Measurements from ENCODE around the gene COLEC11. TPM values are rescaled to one million over a fixed set of nuclear protein-coding genes. Genes with fewer than 3 reads are reported as not detected.

Gene COLEC11
- total and polyA plus RNA-seq, 9 of the 15 experiments (the other 6 are each of a cell fraction or from before 2014, with no cell fraction given) = 0.32 to 4.3 (median 1.8) TPM

GRCh38 chr2:3604991-3605961 lies 10.4 kb downstream of the COLEC11 start (continued):
- TF ChIP-seq ZNF639 (CRISPR knock-in tag; conservative IDR thresholded peaks at IDR 0.05 in 1 of 2, IDR thresholded peaks at IDR 0.05 in 1 of 2) = peak in 1 of 2 experiments; percentile 54; a peak in 2 of 4 replicates
- TF ChIP-seq SRSF9 (IDR thresholded peaks at IDR 0.05; ENCODE audit: borderline replicate concordance, low read depth, low read length) = no peak
- TF ChIP-seq SMARCA5 (IDR thresholded peaks at IDR 0.05) = no peak
- TF ChIP-seq PHF20 (IDR thresholded peaks at IDR 0.05; ENCODE audit: partially characterized antibody) = peak; percentile 78
- TF ChIP-seq HEY1 (CRISPR knock-in tag; IDR thresholded peaks at IDR 0.05; ENCODE audit: borderline replicate concordance) = no peak
- TF ChIP-seq FOSL1 (tag; conservative IDR thresholded peaks at IDR 0.05) = 0 out of 2 replicates have a peak, but pooled peaks have one; percentile 19
- no peak for TF ChIP-seq NFE2 (IDR thresholded peaks at IDR 0.05; ENCODE audit: low read depth)
- no peak for TF ChIP-seq NEUROD1 (IDR thresholded peaks at IDR 0.05; ENCODE audit: borderline replicate concordance, low read depth, low read length, partially characterized antibody)
- TF ChIP-seq CREM (IDR thresholded peaks at IDR 0.05; ENCODE audit: low read depth) = no peak
- no peak for TF ChIP-seq NCOA6 (IDR thresholded peaks at IDR 0.05)
- TF ChIP-seq SMAD1 (IDR thresholded peaks at IDR 0.05; ENCODE audit: low read depth, low read length, partially characterized antibody) = no peak
- peak; percentile 47 for TF ChIP-seq POLR2G (IDR thresholded peaks at IDR 0.05; ENCODE audit: low read depth, low read length)
- TF ChIP-seq, protein P1, sequence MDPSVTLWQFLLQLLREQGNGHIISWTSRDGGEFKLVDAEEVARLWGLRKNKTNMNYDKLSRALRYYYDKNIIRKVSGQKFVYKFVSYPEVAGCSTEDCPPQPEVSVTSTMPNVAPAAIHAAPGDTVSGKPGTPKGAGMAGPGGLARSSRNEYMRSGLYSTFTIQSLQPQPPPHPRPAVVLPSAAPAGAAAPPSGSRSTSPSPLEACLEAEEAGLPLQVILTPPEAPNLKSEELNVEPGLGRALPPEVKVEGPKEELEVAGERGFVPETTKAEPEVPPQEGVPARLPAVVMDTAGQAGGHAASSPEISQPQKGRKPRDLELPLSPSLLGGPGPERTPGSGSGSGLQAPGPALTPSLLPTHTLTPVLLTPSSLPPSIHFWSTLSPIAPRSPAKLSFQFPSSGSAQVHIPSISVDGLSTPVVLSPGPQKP (CRISPR knock-in tag; IDR thresholded peaks at IDR 0.05) = no peak
- TF ChIP-seq FOXM1 (IDR thresholded peaks at IDR 0.05; ENCODE audit: low read depth) = no peak
- TF ChIP-seq FOXM1 (CRISPR knock-in tag; IDR thresholded peaks at IDR 0.05; ENCODE audit: low read depth) = no peak
- TF ChIP-seq MTA2 (IDR thresholded peaks at IDR 0.05; ENCODE audit: low read depth) = no peak
- TF ChIP-seq, protein P2, sequence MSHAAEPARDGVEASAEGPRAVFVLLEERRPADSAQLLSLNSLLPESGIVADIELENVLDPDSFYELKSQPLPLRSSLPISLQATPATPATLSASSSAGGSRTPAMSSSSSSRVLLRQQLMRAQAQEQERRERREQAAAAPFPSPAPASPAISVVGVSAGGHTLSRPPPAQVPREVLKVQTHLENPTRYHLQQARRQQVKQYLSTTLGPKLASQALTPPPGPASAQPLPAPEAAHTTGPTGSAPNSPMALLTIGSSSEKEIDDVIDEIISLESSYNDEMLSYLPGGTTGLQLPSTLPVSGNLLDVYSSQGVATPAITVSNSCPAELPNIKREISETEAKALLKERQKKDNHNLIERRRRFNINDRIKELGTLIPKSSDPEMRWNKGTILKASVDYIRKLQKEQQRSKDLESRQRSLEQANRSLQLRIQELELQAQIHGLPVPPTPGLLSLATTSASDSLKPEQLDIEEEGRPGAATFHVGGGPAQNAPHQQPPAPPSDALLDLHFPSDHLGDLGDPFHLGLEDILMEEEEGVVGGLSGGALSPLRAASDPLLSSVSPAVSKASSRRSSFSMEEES (CRISPR knock-in tag; IDR thresholded peaks at IDR 0.05) = peak; percentile 83
- no peak for TF ChIP-seq MEF2D (tag; conservative IDR thresholded peaks at IDR 0.05; ENCODE audit: low read depth)
